Measurements from ENCODE around the gene RNGTT. TPM values are rescaled to one million over a fixed set of nuclear protein-coding genes. Genes with fewer than 3 reads are reported as not detected.
"Not testable (repeated sequence)": the region's sequence is repeated elsewhere in the genome, so short reads cannot be mapped to it uniquely, and the experiment has no call there.

Gene RNGTT
- total RNA-seq, 1 experiment from 2014 or later, result 40.8 TPM

DNA sequence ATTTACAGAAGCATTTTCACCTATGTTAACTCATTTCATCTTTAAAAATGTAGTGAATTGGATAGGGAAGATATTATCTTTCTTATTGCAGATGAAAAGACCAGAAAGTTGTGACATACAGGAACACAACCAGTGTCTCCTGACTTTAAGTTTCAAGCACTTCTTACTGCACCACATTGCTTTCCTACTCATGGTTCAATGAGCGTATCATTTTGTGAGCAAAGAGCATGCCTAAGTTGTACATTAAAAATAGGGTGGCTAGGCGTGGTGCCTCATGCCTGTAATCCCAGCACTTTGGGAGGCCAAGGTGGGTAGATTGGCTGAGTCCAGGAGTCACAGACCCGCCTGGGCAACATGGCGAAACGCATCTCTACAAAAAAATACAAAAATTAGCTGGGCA lies 21.2 kb upstream of the RNGTT start:
- no peaks in the 10 kb centered on the region for H3K36me3 ChIP-seq
- no peaks in the 10 kb centered on the region for H3K9me3 ChIP-seq (replicated peaks)

DNA sequence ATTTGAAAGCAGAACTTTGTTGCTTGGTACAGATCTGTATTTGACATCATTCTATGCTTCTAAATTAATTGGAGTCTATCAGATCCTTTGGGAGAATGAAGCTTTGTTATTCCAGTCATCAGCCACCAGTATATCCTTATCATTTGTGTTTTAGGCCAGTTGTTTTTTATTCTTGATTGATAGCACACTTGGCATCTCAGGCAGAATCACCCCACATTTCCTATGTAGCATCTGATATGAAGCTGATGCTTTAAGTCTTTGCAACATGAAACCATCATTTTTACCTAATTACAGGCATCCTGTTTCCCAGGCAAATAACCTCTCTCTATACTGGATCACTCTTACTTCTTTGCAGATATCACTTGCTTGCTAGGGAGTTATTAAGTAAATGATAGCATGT lies 20.7 kb upstream of the RNGTT start:
- no peak overlapping the region for H3K27ac ChIP-seq
- DNase-seq, result no peak
- H3K4me1 ChIP-seq, result peaks cover 3% of the 10 kb centered on the region; the same call in 1 of the 2 replicates
- no peaks in the 10 kb centered on the region for H3K9me3 ChIP-seq (replicated peaks)
- H3K4me3 ChIP-seq, result no peak overlapping the region
- H3K27me3 ChIP-seq, result no peaks in the 10 kb centered on the region
- H3K36me3 ChIP-seq, result no peaks in the 10 kb centered on the region

More for the DNA sequence above, 21.2 kb upstream of the RNGTT start:
- Histone ChIP-seq H3K27me3 (no peaks in the 10 kb centered on the region), H3K27ac (no peak overlapping the region), H3K4me1 (peaks cover 3% of the 10 kb centered on the region; the same call in 1 of the 2 replicates), H3K4me3 (no peak overlapping the region)
- no peak for DNase-seq

GRCh38 chr6:88983532-88983931 lies 20.1 kb upstream of the RNGTT start:
- Histone ChIP-seq H3K27me3 (no peaks in the 10 kb centered on the region), H3K9me3 (replicated peaks) (no peaks in the 10 kb centered on the region), H3K36me3 (no peaks in the 10 kb centered on the region), H3K27ac (no peak overlapping the region), H3K4me3 (no peak overlapping the region), H3K4me1 (peaks cover 3% of the 10 kb centered on the region; the same call in 1 of the 2 replicates)
- peak; percentile 17 to 57 for DNase-seq

- DNase-seq, H3K27ac ChIP-seq: not testable (repeated sequence)
Measured at GRCh38 chr6:88983129-88983528, 19.7 kb upstream of the RNGTT start.

GRCh38 chr6:88982720-88983119 lies 19.3 kb upstream of the RNGTT start:
- DNase-seq, result peak; percentile 12 to 73

More at GRCh38 chr6:88983129-88983528, 19.7 kb upstream of the RNGTT start:
- H3K9me3 ChIP-seq (replicated peaks); H3K36me3 ChIP-seq; H3K4me3 ChIP-seq; H3K27me3 ChIP-seq; H3K4me1 ChIP-seq: not testable (repeated sequence)

GRCh38 chr6:88975369-88975768 lies 12.0 kb upstream of the RNGTT start:
- Histone ChIP-seq H3K4me3 (no peak overlapping the region), H3K4me1 (no peaks in the 10 kb centered on the region), H3K27me3 (no peaks in the 10 kb centered on the region), H3K27ac (no peak overlapping the region), H3K9me3 (replicated peaks) (no peaks in the 10 kb centered on the region), H3K36me3 (no peaks in the 10 kb centered on the region)
- DNase-seq, result no peak

More at GRCh38 chr6:88982720-88983119, 19.3 kb upstream of the RNGTT start:
- Histone ChIP-seq H3K27me3 (no peaks in the 10 kb centered on the region), H3K36me3 (no peaks in the 10 kb centered on the region), H3K4me1 (peaks cover 3% of the 10 kb centered on the region; the same call in 1 of the 2 replicates), H3K4me3 (no peak overlapping the region), H3K9me3 (replicated peaks) (no peaks in the 10 kb centered on the region), H3K27ac (no peak overlapping the region)

- Histone ChIP-seq H3K9me3 (replicated peaks) (0 out of 2 replicates have a peak, but pooled peaks cover 3% of the 10 kb centered on the region), H3K27me3 (no peaks in the 10 kb centered on the region), H3K4me3 (no peak overlapping the region), H3K27ac (no peak overlapping the region), H3K4me1 (no peaks in the 10 kb centered on the region), H3K36me3 (no peaks in the 10 kb centered on the region)
- DNase-seq, result no peak
Measured at GRCh38 chr6:88972504-88973423, 9.3 kb upstream of the RNGTT start.

- DNase-seq, result no peak
- H3K36me3 ChIP-seq, result no peaks in the 10 kb centered on the region
- no peaks in the 10 kb centered on the region for H3K4me1 ChIP-seq
- 0 out of 2 replicates have a peak, but pooled peaks cover 8% of the 10 kb centered on the region for H3K9me3 ChIP-seq (replicated peaks)
- H3K4me3 ChIP-seq, result no peak overlapping the region
- no peaks in the 10 kb centered on the region for H3K27me3 ChIP-seq
- no peak overlapping the region for H3K27ac ChIP-seq
Measured at GRCh38 chr6:88970301-88970700, 6.9 kb upstream of the RNGTT start.

DNA sequence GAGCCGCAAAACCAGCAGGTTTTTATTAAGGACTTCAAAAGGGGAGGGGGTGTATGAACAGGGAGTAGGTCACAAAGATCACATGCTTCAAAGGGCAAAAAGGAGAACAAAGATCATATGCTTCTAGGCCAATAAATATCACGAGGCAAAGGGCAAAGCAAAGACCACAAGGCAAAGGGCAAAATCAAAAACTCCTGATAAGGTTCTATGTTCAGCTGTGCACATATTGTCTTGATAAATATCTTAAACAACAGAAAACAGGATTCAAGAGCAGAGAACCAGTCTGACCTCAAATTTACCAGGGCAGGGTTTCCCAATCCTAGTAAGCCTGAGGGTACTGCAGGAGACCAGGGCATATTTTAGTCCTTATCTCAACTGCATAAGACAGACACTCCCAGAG lies 5.8 kb upstream of the RNGTT start:
- not testable (repeated sequence) for H3K4me3 ChIP-seq; H3K9me3 ChIP-seq (replicated peaks); H3K27ac ChIP-seq; H3K27me3 ChIP-seq; DNase-seq; H3K4me1 ChIP-seq; H3K36me3 ChIP-seq

GRCh38 chr6:88967891-88968290 lies 4.5 kb upstream of the RNGTT start:
- Histone ChIP-seq H3K27ac (no peak overlapping the region), H3K27me3 (no peaks in the 10 kb centered on the region), H3K4me3 (no peak overlapping the region)

DNA sequence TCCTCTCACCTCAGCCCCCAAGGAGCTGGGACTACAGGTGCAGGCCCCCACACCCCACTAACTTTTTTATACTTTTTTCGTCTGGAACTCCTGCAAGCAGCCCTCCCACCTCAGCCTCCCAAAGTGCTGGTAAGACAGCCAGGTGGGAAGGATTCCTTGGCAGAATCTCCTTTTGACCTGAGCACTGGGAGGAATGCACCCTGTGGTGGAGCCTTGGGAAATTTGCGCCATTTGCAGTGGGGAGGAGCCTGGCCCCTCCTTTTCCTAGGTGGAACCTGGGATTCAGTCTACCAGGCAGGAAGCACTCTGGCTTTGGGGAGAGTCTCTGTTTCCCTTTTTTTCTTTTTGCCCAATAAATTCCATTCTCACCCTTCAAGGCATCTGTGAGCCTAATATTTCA lies 2.3 kb upstream of the RNGTT start:
- DNase-seq, result no peak
- H3K36me3 ChIP-seq, result peaks cover 3% of the 10 kb centered on the region; the same call in 1 of the 2 replicates
- H3K27me3 ChIP-seq, result no peaks in the 10 kb centered on the region
- 0 out of 2 replicates have a peak, but pooled peaks cover 8% of the 10 kb centered on the region for H3K9me3 ChIP-seq (replicated peaks)
- no peak overlapping the region for H3K4me3 ChIP-seq
- H3K4me1 ChIP-seq, result no peaks in the 10 kb centered on the region
- H3K27ac ChIP-seq, result no peak overlapping the region

More at GRCh38 chr6:88967891-88968290, 4.5 kb upstream of the RNGTT start:
- H3K36me3 ChIP-seq, result no peaks in the 10 kb centered on the region
- no peak for DNase-seq
- no peaks in the 10 kb centered on the region for H3K4me1 ChIP-seq
- H3K9me3 ChIP-seq (replicated peaks), result 0 out of 2 replicates have a peak, but pooled peaks cover 8% of the 10 kb centered on the region

DNA sequence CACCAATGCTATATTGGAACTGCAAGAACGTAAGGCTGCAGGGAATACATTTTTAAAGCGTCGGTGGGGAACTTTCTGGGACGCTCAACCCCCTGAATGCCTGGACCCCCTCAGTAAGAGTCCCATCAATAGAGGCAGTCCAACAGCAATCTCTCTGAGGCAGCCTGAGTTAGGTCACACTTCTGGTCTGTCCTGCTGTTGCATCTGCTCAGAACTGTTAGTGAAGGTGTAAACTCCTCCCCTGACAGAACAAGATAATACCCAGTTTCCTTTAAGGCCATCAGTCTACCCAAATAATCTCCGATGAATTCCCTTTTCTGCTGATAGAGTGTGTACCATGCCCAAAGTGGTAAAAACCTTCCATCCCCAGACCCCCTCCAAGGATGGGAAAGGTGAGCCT lies 1.1 kb upstream of the RNGTT start:
- peak overlapping the region; percentile 90 for H3K4me3 ChIP-seq
- H3K4me1 ChIP-seq, result no peaks in the 10 kb centered on the region
- peaks cover 3% of the 10 kb centered on the region; the same call in 1 of the 2 replicates for H3K36me3 ChIP-seq
- DNase-seq, result peak; percentile 20 to 38
- H3K27me3 ChIP-seq, result no peaks in the 10 kb centered on the region
- H3K9me3 ChIP-seq (replicated peaks), result 0 out of 2 replicates have a peak, but pooled peaks cover 8% of the 10 kb centered on the region
- H3K27ac ChIP-seq, result peak overlapping the region; percentile 70

- H3K4me1 ChIP-seq, result no peaks in the 10 kb centered on the region
- H3K27me3 ChIP-seq, result no peaks in the 10 kb centered on the region
- DNase-seq, result no peak
- H3K36me3 ChIP-seq, result peaks cover 6% of the 10 kb centered on the region
- H3K4me3 ChIP-seq, result no peak overlapping the region
- no peaks in the 10 kb centered on the region for H3K9me3 ChIP-seq (replicated peaks)
- H3K27ac ChIP-seq, result no peak overlapping the region
Measured at GRCh38 chr6:88958842-88959241, 4.6 kb downstream of the RNGTT start.

GRCh38 chr6:88953550-88954386 lies 9.7 kb downstream of the RNGTT start:
- Histone ChIP-seq H3K27ac (no peak overlapping the region), H3K4me3 (no peak overlapping the region), H3K4me1 (no peaks in the 10 kb centered on the region), H3K36me3 (peaks cover 11% of the 10 kb centered on the region), H3K9me3 (replicated peaks) (peaks cover 10% of the 10 kb centered on the region; the same call in 1 of the 2 replicates), H3K27me3 (no peaks in the 10 kb centered on the region)
- DNase-seq, result no peak
